Measurements from ENCODE around the gene RECK.
A peak's percentile ranks its signal among the peaks of the same experiment; 100 is the strongest.
"Not testable (repeated sequence)": the region's sequence is repeated elsewhere in the genome, so short reads cannot be mapped to it uniquely, and the experiment has no call there.

RECK gene

GRCh38 chr9:36036780-36037548, at the start of gene RECK:
Gene RECK (plus strand): TSS chr9:36036913. CDS start chr9:36036999, 86 bp downstream.
- DNase-seq: peak; percentile 85

- DNase-seq: no peak
Measured at GRCh38 chr9:35990155-35990554, 46.6 kb upstream of the RECK start.

- DNase-seq: not testable (repeated sequence)
Measured at GRCh38 chr9:35993136-35993535, 43.6 kb upstream of the RECK start.

- DNase-seq: no peak
Measured at GRCh38 chr9:35993976-35994720, 42.6 kb upstream of the RECK start.

GRCh38 chr9:35994959-35995358, 41.8 kb upstream of the RECK start:
- no peak for DNase-seq

GRCh38 chr9:35996358-35996970, 40.2 kb upstream of the RECK start:
- no peak for DNase-seq

GRCh38 chr9:35997016-35997415, 39.7 kb upstream of the RECK start:
- DNase-seq: not testable (repeated sequence)

GRCh38 chr9:35998333-35998732, 38.4 kb upstream of the RECK start:
- no peak for DNase-seq

GRCh38 chr9:36005891-36006290, 30.8 kb upstream of the RECK start:
- no peak for DNase-seq

GRCh38 chr9:36006549-36007315, 30.0 kb upstream of the RECK start:
- DNase-seq: no peak

- DNase-seq: no peak
Measured at GRCh38 chr9:36007316-36007708, 29.4 kb upstream of the RECK start.

GRCh38 chr9:36007852-36008251, 28.9 kb upstream of the RECK start:
- DNase-seq: no peak

- peak; percentile 69 for DNase-seq
Measured at GRCh38 chr9:36008774-36009300, 27.9 kb upstream of the RECK start.

GRCh38 chr9:36011379-36011778, 25.3 kb upstream of the RECK start:
- DNase-seq: no peak

- no peak for DNase-seq
Measured at GRCh38 chr9:36017278-36017677, 19.4 kb upstream of the RECK start.

- DNase-seq: no peak
Measured at GRCh38 chr9:36018129-36018528, 18.6 kb upstream of the RECK start.

GRCh38 chr9:36018891-36019720, 17.6 kb upstream of the RECK start:
- no peak for DNase-seq

- DNase-seq: no peak
Measured at GRCh38 chr9:36021968-36022367, 14.7 kb upstream of the RECK start.

- DNase-seq: peak; percentile 70
Measured at GRCh38 chr9:36023260-36024048, 13.3 kb upstream of the RECK start.

- no peak for DNase-seq
Measured at GRCh38 chr9:36025746-36026145, 11.0 kb upstream of the RECK start.

GRCh38 chr9:36029202-36029601, 7.5 kb upstream of the RECK start:
- no peak for DNase-seq

All from CD4-positive, alpha-beta T cell treated with Interleukin-12 subunit alpha and Interleukin-12 subunit beta, for 1 hour (primary cell).